CD4-positive, alpha-beta T cell (primary cell): ENCODE measurements around the gene SASH1. TPM values are rescaled to one million over a fixed set of nuclear protein-coding genes. Genes with fewer than 3 reads are reported as not detected.
A peak's percentile ranks its signal among the peaks of the same experiment; 100 is the strongest.

ENCODE experiments used
- ATAC-seq: fragments of 200-7000 bp; cut with Tn5 transposase; one replicate; pipeline ENCODE4 v1.10.0; 2022; ENCODE audit warnings: mild to moderate bottlenecking; ENCODE audit not compliant: poor library complexity
- CTCF ChIA-PET: fragments of 350-600 bp; sonication (Branson Sonifier 250); formaldehyde crosslinking; loops from one replicate; lab custom pipeline; 2021; ENCODE audit warnings: antibody characterized with exemption, inconsistent platforms; lab: Charles Lee
- POLR2A ChIA-PET: fragments of 350-600 bp; sonication (Branson Sonifier 250); formaldehyde crosslinking; loops from one replicate; lab custom pipeline; 2021; ENCODE audit warnings: antibody characterized with exemption, inconsistent platforms; lab: Charles Lee
- DNase-seq, 14 experiments: peaks; one replicate each; pipeline ENCODE4 v3.0.0-alpha.2; 2013 to 2020; ENCODE audit warnings: mixed read lengths in 2 of 14
- H3K27ac ChIP-seq, 2 donors: one replicate each; pipeline versions ENCODE4 v1.5.1 to v1.7.0; 2013; ENCODE audit warnings: low read length in 2 of 2, low read depth in 1 of 2, mild to moderate bottlenecking in 1 of 2
- H3K27me3 ChIP-seq, 2 experiments: 1 replicate in 1 of 2; 2 replicates in 1 of 2; pipeline versions ENCODE4 v1.6.1 to v1.7.0; 2013; ENCODE audit warnings: low read length in 2 of 2, control low read depth in 1 of 2, mild to moderate bottlenecking in 1 of 2, moderate library complexity in 1 of 2; ENCODE audit not compliant: insufficient read depth in 2 of 2, control insufficient read depth in 1 of 2
- H3K36me3 ChIP-seq: one replicate; pipeline ENCODE4 v1.6.1; 2013; ENCODE audit warnings: low read length, control low read depth; ENCODE audit not compliant: insufficient read depth
- H3K4me1 ChIP-seq: one replicate; pipeline ENCODE4 v1.6.1; 2013; ENCODE audit warnings: low read length, control low read depth; ENCODE audit not compliant: insufficient read depth
- H3K4me3 ChIP-seq: one replicate; pipeline ENCODE4 v1.5.1; 2013; ENCODE audit warnings: mild to moderate bottlenecking, low read length, moderate library complexity
- H3K9me3 ChIP-seq, 2 experiments: 1 replicate in 1 of 2; 2 replicates in 1 of 2; pipeline versions ENCODE4 v1.6.1 to v1.7.0; 2013; ENCODE audit warnings: low read length in 2 of 2, mild to moderate bottlenecking in 2 of 2, control low read depth in 1 of 2, moderate library complexity in 1 of 2; ENCODE audit not compliant: control insufficient read depth in 1 of 2, insufficient read depth in 1 of 2
- H3K27ac Mint-ChIP-seq: one replicate; pipeline ENCODE4 v1.8.0; 2020; ENCODE audit warnings: mixed read lengths
- H3K27me3 Mint-ChIP-seq: one replicate; pipeline ENCODE4 v1.8.0; 2021; ENCODE audit warnings: mixed read lengths
- H3K36me3 Mint-ChIP-seq: one replicate; pipeline ENCODE4 v1.8.0; 2021; ENCODE audit warnings: low read depth, mixed read lengths
- H3K4me1 Mint-ChIP-seq: one replicate; pipeline ENCODE4 v1.8.0; 2021; ENCODE audit warnings: low read depth, mixed read lengths
- H3K4me3 Mint-ChIP-seq: one replicate; pipeline ENCODE4 v1.8.0; 2020; ENCODE audit warnings: mild to moderate bottlenecking, mixed read lengths
- H3K9me3 Mint-ChIP-seq: one replicate; pipeline ENCODE4 v1.8.0; 2020; ENCODE audit warnings: mixed read lengths
- intact Hi-C, 2 experiments: fragments of 100-400 bp; cut with DNase I in 1 of 2; cut with micrococcal nuclease in 1 of 2; formaldehyde crosslinking; loops; one replicate each; pipeline versions ENCODE4 v1.15.1 to v1.9.0; 2023 to 2025; cut with DNase I, micrococcal nuclease
- total RNA-seq, 174 experiments: library from RNA in 2 of 174; stranded (reverse) in 2 of 174; gene quantifications; one replicate each; pipeline ENCODE4 v1.2.3 and lab custom pipeline; 2021 to 2026
- TF ChIP-seq, protein P1 (sequence below): fragments of 200-600 bp; IDR thresholded peaks from one replicate; pipeline ENCODE4 v1.8.0; 2022; ENCODE audit warnings: antibody characterized with exemption, mild to moderate bottlenecking

The SASH1 gene
- total RNA-seq, 2 experiments from 2014 or later: 0.58 to 0.75 TPM

DNA sequence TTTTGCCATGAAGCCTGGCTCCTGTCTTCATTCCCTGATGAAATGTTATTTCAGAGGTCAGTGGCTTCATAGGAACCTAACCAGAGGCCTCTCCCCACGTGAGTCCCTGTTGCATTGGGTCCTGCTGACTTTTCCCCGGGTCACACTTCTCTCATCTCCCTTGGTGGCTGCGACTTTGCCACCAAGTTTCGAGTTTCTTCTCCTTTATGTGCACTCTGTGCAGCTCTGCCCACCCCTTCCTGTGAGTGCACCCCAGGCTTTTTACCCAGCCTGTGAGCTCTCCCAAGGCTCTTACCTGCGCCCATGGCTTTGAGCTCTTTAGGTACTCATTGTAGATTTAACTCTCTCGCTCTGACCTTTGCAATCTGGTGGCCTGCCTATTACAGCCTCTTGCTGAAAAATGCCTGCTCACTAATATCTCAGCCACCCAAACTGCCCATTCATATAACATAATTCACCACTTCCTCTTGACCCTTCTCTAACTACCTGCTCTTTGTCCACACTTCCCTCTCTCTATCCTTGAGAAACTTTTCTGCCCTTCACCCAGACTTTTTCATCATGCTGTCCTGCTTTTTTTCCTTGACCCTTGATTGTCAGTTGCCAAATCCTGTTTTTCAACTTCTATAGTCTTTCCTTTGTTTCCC is 105.9 kb downstream of the SASH1 start:
- Histone ChIP-seq H3K27ac (no peak overlapping the region), H3K27me3 (peaks cover 0 to 7% of the 10 kb centered on the region in 2 experiments), H3K36me3 (no peaks in the 10 kb centered on the region), H3K4me3 (no peak overlapping the region), H3K4me1 (peaks cover 18% of the 10 kb centered on the region), H3K9me3 (peaks cover 0 to 4% of the 10 kb centered on the region in 2 experiments)
- Mint-ChIP-seq H3K4me1 (peaks cover 33% of the 10 kb centered on the region), H3K36me3 (no peaks in the 10 kb centered on the region), H3K27me3 (peaks cover 18% of the 10 kb centered on the region), H3K9me3 (no peaks in the 10 kb centered on the region), H3K27ac (no peak overlapping the region), H3K4me3 (no peak overlapping the region)
- ATAC-seq (no peak), DNase-seq (peak in 1 of 14 experiments; percentile 18)
- TF ChIP-seq, protein P1, sequence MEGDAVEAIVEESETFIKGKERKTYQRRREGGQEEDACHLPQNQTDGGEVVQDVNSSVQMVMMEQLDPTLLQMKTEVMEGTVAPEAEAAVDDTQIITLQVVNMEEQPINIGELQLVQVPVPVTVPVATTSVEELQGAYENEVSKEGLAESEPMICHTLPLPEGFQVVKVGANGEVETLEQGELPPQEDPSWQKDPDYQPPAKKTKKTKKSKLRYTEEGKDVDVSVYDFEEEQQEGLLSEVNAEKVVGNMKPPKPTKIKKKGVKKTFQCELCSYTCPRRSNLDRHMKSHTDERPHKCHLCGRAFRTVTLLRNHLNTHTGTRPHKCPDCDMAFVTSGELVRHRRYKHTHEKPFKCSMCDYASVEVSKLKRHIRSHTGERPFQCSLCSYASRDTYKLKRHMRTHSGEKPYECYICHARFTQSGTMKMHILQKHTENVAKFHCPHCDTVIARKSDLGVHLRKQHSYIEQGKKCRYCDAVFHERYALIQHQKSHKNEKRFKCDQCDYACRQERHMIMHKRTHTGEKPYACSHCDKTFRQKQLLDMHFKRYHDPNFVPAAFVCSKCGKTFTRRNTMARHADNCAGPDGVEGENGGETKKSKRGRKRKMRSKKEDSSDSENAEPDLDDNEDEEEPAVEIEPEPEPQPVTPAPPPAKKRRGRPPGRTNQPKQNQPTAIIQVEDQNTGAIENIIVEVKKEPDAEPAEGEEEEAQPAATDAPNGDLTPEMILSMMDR: no peak
- intact Hi-C loops: no loop called here
- POLR2A ChIA-PET: interaction anchor here (0.7 kb wide), 1 partner anchor 78 kb away, joined by 3 read pairs; no protein-coding TSS in a partner anchor
- CTCF ChIA-PET: no interaction called here

DNA sequence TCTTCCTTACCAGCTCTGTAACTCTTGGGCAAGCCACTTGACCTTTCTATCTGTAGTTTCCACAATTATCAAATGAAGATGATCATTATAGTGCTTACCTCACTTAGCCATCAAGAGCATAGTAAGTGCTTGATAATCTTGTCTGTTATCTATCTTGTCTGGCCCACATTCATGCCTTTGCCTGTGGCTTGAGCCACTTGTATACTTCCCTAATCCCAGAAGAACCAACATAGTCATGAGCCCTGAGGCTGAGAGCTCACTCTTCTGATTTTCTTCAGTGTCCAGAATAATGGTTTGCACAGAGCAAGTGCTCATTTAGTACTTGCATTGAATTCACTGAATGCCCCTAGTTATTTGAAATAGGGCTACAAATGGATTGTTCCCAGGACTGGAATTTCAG is 108.2 kb downstream of the SASH1 start:
- POLR2A ChIA-PET: no interaction called here
- H3K36me3 Mint-ChIP-seq: no peaks in the 10 kb centered on the region
- H3K27ac Mint-ChIP-seq: no peak overlapping the region
- H3K27ac ChIP-seq: no peak overlapping the region
- peaks cover 0 to 4% of the 10 kb centered on the region in 2 experiments for H3K9me3 ChIP-seq
- CTCF ChIA-PET: no interaction called here
- intact Hi-C loops: no loop called here
- peaks cover 18% of the 10 kb centered on the region for H3K4me1 ChIP-seq
- H3K4me1 Mint-ChIP-seq: peaks cover 33% of the 10 kb centered on the region
- no peaks in the 10 kb centered on the region for H3K36me3 ChIP-seq
- H3K27me3 Mint-ChIP-seq: peaks cover 14% of the 10 kb centered on the region
- H3K4me3 Mint-ChIP-seq: no peak overlapping the region
- DNase-seq: no peak
- peaks cover 0 to 4% of the 10 kb centered on the region in 2 experiments for H3K27me3 ChIP-seq
- ATAC-seq: no peak
- TF ChIP-seq, protein P1: no peak
- H3K9me3 Mint-ChIP-seq: no peaks in the 10 kb centered on the region
- no peak overlapping the region for H3K4me3 ChIP-seq

DNA sequence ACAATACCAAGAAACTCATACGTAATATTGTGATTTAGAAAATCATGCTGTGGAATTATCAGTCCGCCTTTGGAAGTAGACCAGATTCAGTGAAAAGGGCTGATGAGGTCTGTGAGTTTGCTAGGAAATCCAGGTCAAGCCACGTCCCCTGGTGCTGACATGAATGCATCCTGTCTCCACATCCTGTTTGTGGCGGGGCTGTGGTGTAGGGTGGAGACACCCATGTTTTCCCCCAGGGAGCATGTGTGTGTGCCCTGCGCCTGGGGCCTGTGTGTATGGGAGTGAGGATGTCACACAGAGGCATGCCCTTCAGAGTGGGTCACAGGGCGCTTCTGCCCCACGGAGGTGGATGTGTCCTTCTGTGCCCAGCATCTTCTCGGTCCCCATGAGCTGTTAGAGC is 109.1 kb downstream of the SASH1 start:
- H3K27me3 Mint-ChIP-seq: peaks cover 14% of the 10 kb centered on the region
- DNase-seq: peak in 5 of 14 experiments; percentile 10 to 65 (median 47)
- no peak overlapping the region for H3K4me3 Mint-ChIP-seq
- no peaks in the 10 kb centered on the region for H3K36me3 ChIP-seq
- H3K36me3 Mint-ChIP-seq: no peaks in the 10 kb centered on the region
- intact Hi-C loops: no loop called here
- peaks cover 0 to 4% of the 10 kb centered on the region in 2 experiments for H3K9me3 ChIP-seq
- ATAC-seq: peak; percentile 60
- H3K27ac ChIP-seq: no peak overlapping the region
- H3K9me3 Mint-ChIP-seq: no peaks in the 10 kb centered on the region
- no peak overlapping the region for H3K4me3 ChIP-seq
- peaks cover 33% of the 10 kb centered on the region for H3K4me1 Mint-ChIP-seq
- H3K27me3 ChIP-seq: peaks cover 0 to 4% of the 10 kb centered on the region in 2 experiments
- TF ChIP-seq, protein P1: no peak
- POLR2A ChIA-PET: no interaction called here
- CTCF ChIA-PET: no interaction called here
- H3K27ac Mint-ChIP-seq: no peak overlapping the region
- H3K4me1 ChIP-seq: peaks cover 18% of the 10 kb centered on the region
